Forelimb muscle (tissue), 1 donor: Measurements from ENCODE around the gene ZSCAN2. TPM values are rescaled to one million over a fixed set of nuclear protein-coding genes. Genes with fewer than 3 reads are reported as not detected.

ENCODE experiments used
- DNase-seq: peaks from one replicate; pipeline ENCODE4 v3.0.0-alpha.2; 2013; ENCODE audit warnings: low read depth
- polyA plus RNA-seq: library from polyadenylated mRNA; unstranded; fragments of 120-200 nt; gene quantifications from one replicate; pipeline ENCODE4 v1.2.1, GENCODE V29; 2013; ENCODE audit not compliant: insufficient read length

ZSCAN2 gene
- polyA plus RNA-seq, 1 donor, result 11.7 TPM

GRCh38 chr15:84668221-84668982 lies 67.6 kb downstream of the ZSCAN2 start:
- DNase-seq, result no peak

GRCh38 chr15:84669726-84670125 lies 68.9 kb downstream of the ZSCAN2 start:
- DNase-seq, result no peak

- no peak for DNase-seq
Observed at GRCh38 chr15:84671211-84671610, 70.4 kb downstream of the ZSCAN2 start.

Other genes starting within 250 kb of the ZSCAN2 start
- 16.9 TPM for gene WDR73, start 53.3 kb downstream of the ZSCAN2 start, polyA plus RNA-seq
- 1.5 TPM for gene NMB, start 57.2 kb downstream of the ZSCAN2 start, polyA plus RNA-seq
- 321 TPM for gene SEC11A, start 115.1 kb downstream of the ZSCAN2 start, polyA plus RNA-seq
- gene ZNF592, start 147.6 kb downstream of the ZSCAN2 start, polyA plus RNA-seq, result 22.2 TPM
- gene ALPK3, start 216.3 kb downstream of the ZSCAN2 start, polyA plus RNA-seq, result 92.1 TPM